HepG2 (cell line): ENCODE data around the gene TAF3. TPM values are rescaled to one million over a fixed set of nuclear protein-coding genes. Genes with fewer than 3 reads are reported as not detected.

Experiments used
- AFF4 ChIP-seq: sonication (generic); formaldehyde crosslinking; IDR thresholded peaks from 2 replicates; pipeline ENCODE4 v1.4.0; 2020; ENCODE audit warnings: missing genetic modification reagents
- ATF5 ChIP-seq: sonication (generic); formaldehyde crosslinking; IDR thresholded peaks from 2 replicates; pipeline ENCODE4 v1.4.0; 2020; ENCODE audit warnings: mild to moderate bottlenecking, low read depth, missing genetic modification reagents
- CREM ChIP-seq, 2 experiments: sonication (generic) in 1 of 2; formaldehyde crosslinking in 1 of 2; IDR thresholded peaks; 2 replicates each; pipeline versions ENCODE4 v1.4.0 to v1.6.1; 2016 to 2020; ENCODE audit warnings: antibody characterized with exemption in 1 of 2, mild to moderate bottlenecking in 1 of 2, missing genetic modification reagents in 1 of 2
- EEA1 ChIP-seq: sonication (generic); formaldehyde crosslinking; IDR thresholded peaks from 2 replicates; pipeline ENCODE4 v1.5.1; 2020; ENCODE audit warnings: mild to moderate bottlenecking, missing genetic modification reagents, borderline replicate concordance
- EZH2 ChIP-seq: conservative IDR thresholded peaks from 2 replicates; pipeline ENCODE4 v1.6.1; 2012; ENCODE audit warnings: mild to moderate bottlenecking, low read depth, low read length, moderate library complexity
- FOXM1 ChIP-seq: sonication (generic); formaldehyde crosslinking; IDR thresholded peaks from 2 replicates; pipeline ENCODE4 v1.5.0; 2020; ENCODE audit warnings: missing genetic modification reagents
- HHEX ChIP-seq: IDR thresholded peaks from 2 replicates; pipeline ENCODE4 v1.6.1; 2016; ENCODE audit warnings: control low read depth
- HNF4G ChIP-seq, 2 experiments: sonication (generic) in 1 of 2; formaldehyde crosslinking in 1 of 2; IDR thresholded peaks; 2 replicates each; pipeline versions ENCODE4 v1.4.0 to v1.6.1; 2011 to 2020; ENCODE audit warnings: borderline replicate concordance in 2 of 2, low read depth in 2 of 2, mild to moderate bottlenecking in 2 of 2, low read length in 1 of 2, missing genetic modification reagents in 1 of 2, moderate library complexity in 1 of 2
- HNRNPL ChIP-seq: fragments of 200-400 bp; formaldehyde crosslinking; IDR thresholded peaks from 2 replicates; pipeline ENCODE4 v1.6.1; 2017; ENCODE audit warnings: mild to moderate bottlenecking, low read depth, low read length
- KLF15 ChIP-seq: sonication (generic); formaldehyde crosslinking; IDR thresholded peaks from 2 replicates; pipeline ENCODE4 v1.8.1; 2023; ENCODE audit warnings: borderline replicate concordance, mild to moderate bottlenecking, inconsistent platforms, missing genetic modification reagents, mixed read lengths
- MAZ ChIP-seq, 2 experiments: sonication (generic) in 1 of 2; formaldehyde crosslinking in 1 of 2; IDR thresholded peaks; 2 replicates each; pipeline versions ENCODE4 v1.5.0 to v1.6.1; 2012 to 2020; ENCODE audit warnings: low read depth in 2 of 2, mild to moderate bottlenecking in 2 of 2, borderline replicate concordance in 1 of 2, improper control_type of control experiment in 1 of 2, low read length in 1 of 2, missing genetic modification reagents in 1 of 2, moderate library complexity in 1 of 2
- NFYB ChIP-seq: sonication (generic); formaldehyde crosslinking; IDR thresholded peaks from 2 replicates; pipeline ENCODE4 v1.4.0; 2020; ENCODE audit warnings: missing genetic modification reagents
- NR2F2 ChIP-seq: IDR thresholded peaks from 2 replicates; pipeline ENCODE4 v1.6.1; 2012; ENCODE audit warnings: low read depth, inconsistent platforms, borderline replicate concordance
- NR3C1 ChIP-seq: sonication (generic); formaldehyde crosslinking; IDR thresholded peaks from 2 replicates; pipeline ENCODE4 v1.4.0; 2020; ENCODE audit warnings: missing genetic modification reagents
- RELA ChIP-seq: sonication (generic); formaldehyde crosslinking; IDR thresholded peaks from 2 replicates; pipeline ENCODE4 v1.4.0; 2020; ENCODE audit warnings: missing genetic modification reagents
- SKI ChIP-seq: fragments of 450-650 bp; IDR thresholded peaks from one replicate; pipeline ENCODE4 v1.6.1; 2018; ENCODE audit warnings: mild to moderate bottlenecking; ENCODE audit not compliant: partially characterized antibody
- ZFP90 ChIP-seq: sonication (generic); formaldehyde crosslinking; IDR thresholded peaks from 2 replicates; pipeline ENCODE4 v1.8.0; 2022; ENCODE audit warnings: missing genetic modification reagents, mild to moderate bottlenecking, inconsistent platforms, borderline replicate concordance
- ZNF121 ChIP-seq: sonication (generic); formaldehyde crosslinking; IDR thresholded peaks from 2 replicates; pipeline ENCODE4 v1.5.0; 2020; ENCODE audit warnings: mild to moderate bottlenecking, missing genetic modification reagents
- ZNF484 ChIP-seq: sonication (generic); formaldehyde crosslinking; IDR thresholded peaks from 2 replicates; pipeline ENCODE4 v1.5.1; 2020; ENCODE audit warnings: mild to moderate bottlenecking, low read depth, missing genetic modification reagents, borderline replicate concordance
- ZNF564 ChIP-seq: sonication (generic); formaldehyde crosslinking; IDR thresholded peaks from 2 replicates; pipeline ENCODE4 v1.8.1; 2023; ENCODE audit warnings: mild to moderate bottlenecking, missing genetic modification reagents
- ZNF605 ChIP-seq: sonication (generic); formaldehyde crosslinking; IDR thresholded peaks from 2 replicates; pipeline ENCODE4 v1.8.0; 2022; ENCODE audit warnings: mild to moderate bottlenecking, missing genetic modification reagents
- ZNF7 ChIP-seq: IDR thresholded peaks from 2 replicates; pipeline ENCODE4 v1.6.1; 2016; ENCODE audit warnings: missing biosample characterization, missing genetic modification reagents
- ZNF720 ChIP-seq: sonication (generic); formaldehyde crosslinking; IDR thresholded peaks from 2 replicates; pipeline ENCODE4 v1.4.0; 2020; ENCODE audit warnings: missing genetic modification reagents
- ZNF749 ChIP-seq: sonication (generic); formaldehyde crosslinking; IDR thresholded peaks from 2 replicates; pipeline ENCODE4 v1.8.0; 2022; ENCODE audit warnings: mild to moderate bottlenecking, missing genetic modification reagents, moderate library complexity, borderline replicate concordance
- ZNF768 ChIP-seq: sonication (generic); formaldehyde crosslinking; IDR thresholded peaks from 2 replicates; pipeline ENCODE4 v1.4.0; 2020; ENCODE audit warnings: missing genetic modification reagents
- ZNF850 ChIP-seq: sonication (generic); formaldehyde crosslinking; conservative IDR thresholded peaks from 2 replicates; pipeline ENCODE4 v1.9.0; 2021; ENCODE audit warnings: mild to moderate bottlenecking, missing genetic modification reagents
- ZNF878 ChIP-seq: sonication (generic); formaldehyde crosslinking; IDR thresholded peaks from 2 replicates; pipeline ENCODE4 v1.8.1; 2023; ENCODE audit warnings: mild to moderate bottlenecking, missing genetic modification reagents, moderate library complexity
- polyA plus RNA-seq, 8 experiments: library from polyadenylated mRNA; depleted of rRNA in 3 of 8; stranded (reverse) in 7 of 8; unstranded in 1 of 8; fragments of >200 nt; fragmentation: Illumina TruSeq in 4 of 8; extraction: Trizol in 4 of 8; gene quantifications; 2 replicates each; pipeline versions ENCODE4 v1.2.1 to v1.2.3, GENCODE V29; 2011 to 2016; ENCODE audit warnings: low read depth in 4 of 8, missing spikeins in 1 of 8, mixed read lengths in 1 of 8; ENCODE audit not compliant: insufficient read depth in 1 of 8
- total RNA-seq, 5 experiments: library from RNA; depleted of rRNA; stranded (reverse); fragments of >200 nt; fragmentation: Illumina TruSeq; extraction: Trizol; gene quantifications; 2 replicates each; pipeline ENCODE4 v1.2.3, GENCODE V29; 2016; ENCODE audit warnings: low read depth in 1 of 5

TAF3 gene
- total and polyA plus RNA-seq, 2 of the 13 experiments (the other 11 are each of a cell fraction or from before 2014, with no cell fraction given), result 1.7 to 2.9 TPM

GRCh38 chr10:7908541-7909210 is 90.4 kb downstream of the TAF3 start (continued):
- TF ChIP-seq ZFP90 (CRISPR knock-in tag) (no peak), EZH2 (no peak), MAZ (IDR thresholded peaks at IDR 0.05; ENCODE audit: borderline replicate concordance, low read depth, low read length) (0 out of 2 replicates have a peak, but pooled peaks have one; percentile 19), MAZ (CRISPR knock-in tag; IDR thresholded peaks at IDR 0.05; ENCODE audit: low read depth) (no peak), ZNF7 (CRISPR knock-in tag) (0 out of 2 replicates have a peak, but pooled peaks have one; percentile 6), ATF5 (CRISPR knock-in tag) (no peak), NR3C1 (CRISPR knock-in tag) (no peak), ZNF484 (CRISPR knock-in tag) (no peak), ZNF121 (CRISPR knock-in tag) (no peak), HHEX (CRISPR knock-in tag) (no peak), AFF4 (no peak), HNRNPL (no peak), ZNF564 (CRISPR knock-in tag) (peak; percentile 99), EEA1 (no peak), SKI (peak; percentile 92), ZNF749 (CRISPR knock-in tag) (no peak), NR2F2 (0 out of 2 replicates have a peak, but pooled peaks have one; percentile 22), NFYB (CRISPR knock-in tag) (no peak), RELA (CRISPR knock-in tag) (no peak), ZNF720 (CRISPR knock-in tag) (no peak), KLF15 (CRISPR knock-in tag) (no peak), CREM (IDR thresholded peaks at IDR 0.05) (no peak), CREM (CRISPR knock-in tag; IDR thresholded peaks at IDR 0.05) (no peak), ZNF878 (0 out of 2 replicates have a peak, but pooled peaks have one; percentile 31), ZNF605 (no peak), HNF4G (IDR thresholded peaks at IDR 0.05; ENCODE audit: borderline replicate concordance, low read depth, low read length) (peak; percentile 93), HNF4G (CRISPR knock-in tag; IDR thresholded peaks at IDR 0.05; ENCODE audit: borderline replicate concordance, low read depth) (peak; percentile 86), ZNF768 (CRISPR knock-in tag) (peak; percentile 32; the same call in 1 of the 2 replicates), ZNF850 (CRISPR knock-in tag) (no peak), FOXM1 (no peak)
